WERI-Rb-1 (cell line): ENCODE measurements around the gene HHAT.

Source experiments
- DNase-seq: peaks from one replicate; pipeline ENCODE4 v3.0.0-alpha.2; 2020
- H3K27ac ChIP-seq: fragments of 250-450 bp; sonication (Bioruptor Pico); 2 replicates; pipeline ENCODE4 v1.5.1; 2020; ENCODE audit warnings: mild to moderate bottlenecking, moderate library complexity
- H3K27me3 ChIP-seq: fragments of 250-450 bp; sonication (Bioruptor Pico); 2 replicates; pipeline ENCODE4 v1.5.1; 2021; ENCODE audit warnings: mild to moderate bottlenecking, low read depth, moderate library complexity; ENCODE audit not compliant: insufficient read depth, severe bottlenecking
- H3K36me3 ChIP-seq: fragments of 250-450 bp; sonication (Bioruptor Pico); 2 replicates; pipeline ENCODE4 v1.5.1; 2020; ENCODE audit warnings: mild to moderate bottlenecking, moderate library complexity
- H3K4me3 ChIP-seq: 2 replicates; pipeline ENCODE4 v1.5.1; 2011; ENCODE audit warnings: low read depth, mild to moderate bottlenecking, control low read depth, low read length
- H3K9me3 ChIP-seq: fragments of 250-450 bp; sonication (Bioruptor Pico); 2 replicates; pipeline ENCODE4 v1.5.1; 2021; ENCODE audit warnings: mild to moderate bottlenecking, moderate library complexity; ENCODE audit not compliant: severe bottlenecking
- TF ChIP-seq, protein P1 (sequence below): IDR thresholded peaks from 2 replicates; pipeline ENCODE4 v1.5.1; 2011; ENCODE audit warnings: low read depth, mild to moderate bottlenecking, control low read depth, inconsistent platforms, low read length

Gene HHAT

DNA sequence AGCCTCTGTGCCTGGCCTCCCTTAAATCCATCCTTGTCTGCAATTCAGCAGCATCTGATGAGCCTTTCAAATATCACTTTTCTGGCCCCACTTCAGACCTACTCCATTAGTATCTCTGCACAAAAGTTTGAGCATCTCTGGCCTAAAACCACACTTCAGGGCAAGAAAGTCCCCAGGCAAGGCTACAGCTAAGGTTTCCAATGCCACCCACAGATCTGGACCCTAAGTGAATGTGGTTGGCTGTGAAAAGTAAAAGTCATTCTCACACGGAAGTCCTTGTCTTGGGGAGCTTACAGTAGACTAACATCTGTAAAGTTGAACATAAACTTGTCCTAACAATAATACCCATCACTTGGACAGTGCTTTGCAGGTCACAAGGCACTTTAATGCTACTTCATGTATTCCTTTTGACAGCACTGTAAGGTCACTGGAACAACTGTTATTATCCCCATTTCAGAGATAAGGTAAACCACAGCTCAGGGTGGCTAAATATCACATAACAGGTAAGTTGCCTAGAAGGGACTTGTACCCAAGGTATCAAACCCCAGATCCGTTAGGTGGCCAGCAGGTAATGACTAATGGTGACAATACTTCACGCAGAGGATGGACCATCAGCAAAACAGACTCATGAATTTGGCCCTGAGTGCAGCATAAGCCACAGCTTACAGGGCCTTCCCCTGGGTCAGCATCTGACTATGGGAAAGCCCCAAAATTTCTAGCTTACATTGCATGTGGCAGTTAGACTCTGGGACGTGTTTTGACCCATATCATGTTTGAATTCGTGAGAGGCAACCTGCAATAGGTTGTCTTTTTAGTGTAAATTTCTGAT lies 356.0 kb downstream of the HHAT start:
- Histone ChIP-seq H3K27ac (no peak overlapping the region), H3K9me3 (no peaks in the 10 kb centered on the region), H3K36me3 (no peaks in the 10 kb centered on the region), H3K4me3 (no peak overlapping the region), H3K27me3 (no peaks in the 10 kb centered on the region)
- TF ChIP-seq, protein P1, sequence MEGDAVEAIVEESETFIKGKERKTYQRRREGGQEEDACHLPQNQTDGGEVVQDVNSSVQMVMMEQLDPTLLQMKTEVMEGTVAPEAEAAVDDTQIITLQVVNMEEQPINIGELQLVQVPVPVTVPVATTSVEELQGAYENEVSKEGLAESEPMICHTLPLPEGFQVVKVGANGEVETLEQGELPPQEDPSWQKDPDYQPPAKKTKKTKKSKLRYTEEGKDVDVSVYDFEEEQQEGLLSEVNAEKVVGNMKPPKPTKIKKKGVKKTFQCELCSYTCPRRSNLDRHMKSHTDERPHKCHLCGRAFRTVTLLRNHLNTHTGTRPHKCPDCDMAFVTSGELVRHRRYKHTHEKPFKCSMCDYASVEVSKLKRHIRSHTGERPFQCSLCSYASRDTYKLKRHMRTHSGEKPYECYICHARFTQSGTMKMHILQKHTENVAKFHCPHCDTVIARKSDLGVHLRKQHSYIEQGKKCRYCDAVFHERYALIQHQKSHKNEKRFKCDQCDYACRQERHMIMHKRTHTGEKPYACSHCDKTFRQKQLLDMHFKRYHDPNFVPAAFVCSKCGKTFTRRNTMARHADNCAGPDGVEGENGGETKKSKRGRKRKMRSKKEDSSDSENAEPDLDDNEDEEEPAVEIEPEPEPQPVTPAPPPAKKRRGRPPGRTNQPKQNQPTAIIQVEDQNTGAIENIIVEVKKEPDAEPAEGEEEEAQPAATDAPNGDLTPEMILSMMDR = no peak
- no peak for DNase-seq

DNA sequence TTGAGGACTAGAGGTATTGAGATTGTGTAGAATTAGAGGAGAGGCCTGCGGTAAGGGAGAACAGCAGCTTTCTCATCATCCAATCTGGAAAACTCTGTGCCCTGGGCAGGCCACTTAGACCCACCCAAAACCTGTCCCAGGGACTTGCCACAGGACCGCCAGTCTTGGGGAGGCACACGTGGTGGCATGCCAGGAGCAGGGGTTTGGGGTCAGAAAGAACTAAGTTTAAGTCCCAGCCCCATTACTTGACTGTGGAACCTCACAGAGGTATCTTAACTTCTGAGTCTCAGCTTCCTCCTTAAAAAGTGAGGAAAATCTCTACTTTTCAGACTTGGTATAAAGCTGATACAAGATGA lies 356.6 kb downstream of the HHAT start:
- Histone ChIP-seq H3K36me3 (no peaks in the 10 kb centered on the region), H3K4me3 (no peak overlapping the region), H3K27ac (no peak overlapping the region), H3K9me3 (no peaks in the 10 kb centered on the region), H3K27me3 (no peaks in the 10 kb centered on the region)
- TF ChIP-seq, protein P1 = no peak
- no peak for DNase-seq

DNA sequence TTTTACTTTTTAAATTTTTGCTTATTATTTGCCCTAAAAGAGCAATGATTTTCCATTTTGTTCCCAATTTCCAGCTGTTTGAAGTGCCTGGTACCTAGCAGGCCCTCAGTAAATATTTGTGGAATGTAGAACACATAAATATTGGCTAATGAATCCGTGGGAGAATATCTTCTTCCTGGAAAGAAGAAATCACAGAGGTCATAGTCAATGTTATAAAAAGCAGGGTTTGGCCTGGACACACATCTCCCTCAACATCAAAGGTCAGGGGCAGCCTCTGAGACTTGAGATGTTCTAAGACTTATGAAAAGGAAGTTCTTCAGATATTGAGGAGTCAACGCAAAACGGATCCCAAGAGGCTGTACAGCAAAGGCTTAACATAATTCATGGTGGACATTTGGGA lies 358.1 kb downstream of the HHAT start:
- Histone ChIP-seq H3K27me3 (no peaks in the 10 kb centered on the region), H3K9me3 (no peaks in the 10 kb centered on the region), H3K36me3 (no peaks in the 10 kb centered on the region), H3K27ac (no peak overlapping the region), H3K4me3 (no peak overlapping the region)
- no peak for DNase-seq
- TF ChIP-seq, protein P1 = no peak

DNA sequence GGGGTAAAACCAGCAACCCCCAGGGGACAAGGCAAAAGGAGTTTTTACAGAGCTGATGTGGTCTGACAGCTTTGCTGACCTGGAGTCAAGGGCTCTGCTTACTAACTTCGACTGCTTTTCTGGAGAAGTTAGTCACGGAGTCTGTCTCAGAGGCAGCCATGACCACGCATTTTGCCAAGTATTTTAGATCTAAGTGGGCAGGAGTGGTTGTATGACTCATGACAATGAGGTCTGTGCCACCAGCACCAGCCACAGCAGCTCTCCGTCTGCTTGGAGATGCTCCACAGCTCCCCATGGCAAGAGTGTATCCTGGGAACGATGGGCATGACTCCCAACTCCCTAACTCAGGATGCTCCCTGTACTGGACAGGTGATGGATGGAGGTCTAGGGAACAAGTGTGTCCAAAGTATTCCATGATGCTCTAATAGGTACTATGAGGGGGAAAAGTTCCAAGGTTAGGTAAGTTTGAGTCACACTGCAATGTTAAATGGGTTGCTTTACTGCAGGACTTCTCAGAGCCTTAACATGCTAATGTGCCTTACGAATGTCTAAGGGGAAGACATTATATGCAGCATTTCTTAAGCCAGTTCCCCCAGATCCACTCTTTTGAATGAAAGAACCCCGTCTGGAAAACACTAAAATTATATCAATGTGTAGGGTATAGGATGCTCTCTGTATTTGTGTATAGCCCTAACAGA lies 359.0 kb downstream of the HHAT start:
- no peak overlapping the region for H3K4me3 ChIP-seq
- H3K27ac ChIP-seq = no peak overlapping the region
- TF ChIP-seq, protein P1 = no peak
- no peak for DNase-seq
- no peaks in the 10 kb centered on the region for H3K36me3 ChIP-seq
- H3K9me3 ChIP-seq = no peaks in the 10 kb centered on the region
- no peaks in the 10 kb centered on the region for H3K27me3 ChIP-seq

DNA sequence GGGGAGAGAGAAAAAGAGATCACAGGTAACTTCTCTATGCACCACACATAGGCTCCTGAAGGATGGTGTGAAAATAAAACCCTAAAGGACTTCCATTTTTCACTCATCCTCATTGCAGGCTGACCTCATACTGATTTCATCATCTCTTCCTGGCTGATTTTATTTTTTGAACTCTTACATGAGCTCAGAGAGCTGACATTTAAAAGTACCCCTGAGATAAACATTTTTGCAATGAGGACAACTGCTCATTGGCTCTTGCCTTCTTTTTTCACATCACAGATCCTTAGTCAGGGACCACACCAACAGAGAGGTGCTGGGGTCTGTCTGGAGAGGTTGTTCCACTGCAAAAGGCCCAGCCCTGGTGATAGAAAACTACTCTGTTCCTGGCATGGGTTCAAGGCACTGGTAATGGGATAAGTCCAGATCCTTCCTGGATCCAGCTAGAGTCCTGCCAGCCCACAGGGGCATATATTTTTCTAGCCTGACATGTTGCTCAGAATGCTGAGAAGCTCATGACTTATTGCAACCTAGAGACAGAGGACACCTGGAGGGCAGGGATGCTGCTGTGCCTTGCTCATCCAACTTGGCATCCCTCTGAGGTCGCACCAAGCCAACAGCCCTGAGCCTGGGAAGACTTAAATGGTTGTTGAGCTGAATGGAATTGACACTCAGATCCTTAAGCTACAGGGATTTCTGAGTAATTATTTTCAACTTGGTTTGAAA lies 360.0 kb downstream of the HHAT start:
- DNase-seq = no peak
- Histone ChIP-seq H3K27me3 (no peaks in the 10 kb centered on the region), H3K36me3 (no peaks in the 10 kb centered on the region), H3K4me3 (no peak overlapping the region), H3K27ac (no peak overlapping the region), H3K9me3 (no peaks in the 10 kb centered on the region)
- TF ChIP-seq, protein P1 = no peak
